Measurements from ENCODE around the gene ACAA2.

- no peak for TF ChIP-seq CTCF (conservative IDR thresholded peaks at IDR 0.05; ENCODE audit: low read depth, low read length)
- no peak for TF ChIP-seq EZH2 (IDR thresholded peaks at IDR 0.05; ENCODE audit: low read length, unreplicated experiment)
Measured at GRCh38 chr18:49815927-49816326, 2.6 kb upstream of the ACAA2 start.
